Measurements from ENCODE around the gene KCTD16.
A peak's percentile ranks its signal among the peaks of the same experiment; 100 is the strongest.

KCTD16 gene

DNA sequence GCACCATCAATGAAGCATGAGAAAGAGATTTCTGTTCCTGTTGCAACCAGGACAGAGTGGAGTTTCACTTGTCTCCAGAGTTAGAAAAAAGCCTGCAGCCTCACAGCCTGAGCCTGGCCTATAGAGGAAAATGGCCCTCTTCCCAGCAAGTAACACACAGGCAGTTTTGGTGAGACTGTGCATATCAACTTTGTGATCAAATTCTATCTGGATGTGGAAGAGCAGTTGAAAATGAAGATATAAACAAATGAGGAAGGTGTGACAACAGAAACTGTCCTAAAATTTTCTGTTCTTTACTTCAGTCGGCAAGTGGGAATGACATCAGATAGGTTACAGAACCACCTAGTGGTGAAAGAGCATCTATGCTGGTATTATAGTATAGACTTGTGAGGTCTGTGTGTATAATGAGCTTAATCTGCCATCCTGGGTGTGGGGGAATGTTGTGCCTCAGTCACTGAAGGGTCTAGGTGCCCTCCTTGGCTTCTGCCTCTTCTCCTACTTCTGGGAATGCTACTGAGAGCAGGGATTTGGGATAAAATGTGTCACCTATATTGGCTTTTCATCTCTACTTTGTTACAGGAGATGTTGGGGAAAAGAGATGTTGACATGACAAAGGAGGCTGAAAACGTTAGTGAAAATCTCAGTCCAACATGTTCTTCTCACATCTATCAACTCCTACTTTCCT is 28.4 kb upstream of the KCTD16 start:
- no peak for DNase-seq (ENCODE audit: low spot score)
- Mint-ChIP-seq H3K27me3 (ENCODE audit: low read depth) (peaks cover 14% of the 10 kb centered on the region), H3K4me3 (no peak overlapping the region), H3K27ac (no peak overlapping the region), H3K36me3 (ENCODE audit: low read depth) (no peaks in the 10 kb centered on the region), H3K9me3 (no peaks in the 10 kb centered on the region), H3K4me1 (ENCODE audit: low read depth) (peaks cover 2% of the 10 kb centered on the region)

DNA sequence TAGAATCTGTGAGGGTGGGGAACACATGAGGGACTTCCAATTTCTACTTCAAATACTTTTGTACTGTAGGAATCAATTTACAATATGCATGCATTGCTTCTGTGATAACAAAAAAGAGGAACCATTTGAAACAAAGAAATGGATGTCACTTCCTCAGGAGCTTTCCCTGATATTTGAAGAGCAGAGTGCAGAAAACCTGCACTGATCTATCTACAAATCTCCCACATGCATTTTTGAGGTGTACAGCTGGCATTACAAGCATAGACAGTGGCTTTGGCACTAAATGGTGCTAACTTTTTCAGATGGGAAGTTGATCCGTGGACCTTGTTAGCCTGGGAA is 27.9 kb upstream of the KCTD16 start:
- Mint-ChIP-seq H3K27me3 (ENCODE audit: low read depth) (peaks cover 10% of the 10 kb centered on the region), H3K4me3 (no peak overlapping the region), H3K4me1 (ENCODE audit: low read depth) (peaks cover 2% of the 10 kb centered on the region), H3K9me3 (no peaks in the 10 kb centered on the region), H3K27ac (no peak overlapping the region), H3K36me3 (ENCODE audit: low read depth) (no peaks in the 10 kb centered on the region)
- no peak for DNase-seq (ENCODE audit: low spot score)

DNA sequence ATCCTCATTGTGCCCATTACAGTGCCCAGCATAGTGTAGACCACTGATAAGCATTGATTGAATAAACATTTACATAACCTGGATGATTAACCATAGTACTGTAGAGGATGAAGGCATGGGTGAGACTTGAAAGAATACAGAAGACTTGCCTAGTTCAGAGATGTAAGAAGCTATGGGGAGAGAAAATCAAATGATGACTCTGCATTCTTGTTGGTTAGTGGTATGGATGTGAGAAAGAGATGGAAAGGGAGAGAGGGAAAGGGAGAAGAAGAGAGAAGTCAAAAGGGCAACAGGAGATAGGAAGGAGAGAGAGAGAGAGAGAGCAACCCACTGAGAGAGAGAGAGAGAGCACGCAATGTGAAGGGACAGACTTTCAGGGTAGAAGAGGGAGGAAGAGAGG is 27.0 kb upstream of the KCTD16 start:
- no peak overlapping the region for H3K27ac Mint-ChIP-seq
- no peak overlapping the region for H3K4me3 Mint-ChIP-seq
- H3K36me3 Mint-ChIP-seq (ENCODE audit: low read depth) = no peaks in the 10 kb centered on the region
- peaks cover 2% of the 10 kb centered on the region for H3K4me1 Mint-ChIP-seq (ENCODE audit: low read depth)
- H3K9me3 Mint-ChIP-seq = no peaks in the 10 kb centered on the region
- H3K27me3 Mint-ChIP-seq (ENCODE audit: low read depth) = peaks cover 10% of the 10 kb centered on the region
- no peak for DNase-seq (ENCODE audit: low spot score)

DNA sequence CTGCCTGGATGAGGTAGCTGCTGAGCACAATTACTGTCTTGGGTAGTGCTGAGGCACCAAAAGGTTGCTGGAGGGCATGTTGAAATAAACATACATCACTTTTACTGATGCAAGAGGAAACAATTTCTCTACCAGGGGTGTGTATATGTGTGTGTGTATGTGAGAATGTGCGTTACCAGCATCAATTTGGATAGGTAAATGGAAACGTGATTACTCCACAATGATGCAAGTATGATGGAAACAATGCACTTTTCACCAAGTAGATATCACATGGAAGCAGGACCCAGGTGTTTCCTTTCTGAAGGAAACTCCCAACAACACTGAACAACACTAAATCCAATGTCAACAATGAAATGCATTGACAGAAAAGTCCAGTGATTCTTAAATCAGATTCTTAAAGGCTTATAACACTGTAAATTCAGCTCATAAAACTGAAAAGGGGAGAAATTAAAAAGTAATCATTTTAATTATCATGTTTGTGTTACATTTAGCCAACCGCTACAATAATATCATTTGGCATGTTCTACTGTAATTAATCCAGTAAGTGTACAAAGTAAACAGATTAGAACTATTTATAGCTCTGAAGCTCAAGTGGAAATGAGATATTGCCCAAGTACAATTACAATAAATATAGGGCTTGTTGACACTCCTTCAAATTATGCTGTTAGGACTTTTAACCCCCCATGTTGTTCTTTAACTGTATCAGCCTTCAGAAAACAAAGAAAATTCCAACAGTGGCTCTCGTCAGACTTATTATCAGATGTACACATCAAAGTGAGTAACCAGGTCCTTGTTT is 25.5 kb upstream of the KCTD16 start:
- Mint-ChIP-seq H3K4me1 (ENCODE audit: low read depth) (peaks cover 2% of the 10 kb centered on the region), H3K27me3 (ENCODE audit: low read depth) (peaks cover 16% of the 10 kb centered on the region), H3K9me3 (no peaks in the 10 kb centered on the region), H3K36me3 (ENCODE audit: low read depth) (no peaks in the 10 kb centered on the region), H3K27ac (no peak overlapping the region), H3K4me3 (no peak overlapping the region)
- no peak for DNase-seq (ENCODE audit: low spot score)

DNA sequence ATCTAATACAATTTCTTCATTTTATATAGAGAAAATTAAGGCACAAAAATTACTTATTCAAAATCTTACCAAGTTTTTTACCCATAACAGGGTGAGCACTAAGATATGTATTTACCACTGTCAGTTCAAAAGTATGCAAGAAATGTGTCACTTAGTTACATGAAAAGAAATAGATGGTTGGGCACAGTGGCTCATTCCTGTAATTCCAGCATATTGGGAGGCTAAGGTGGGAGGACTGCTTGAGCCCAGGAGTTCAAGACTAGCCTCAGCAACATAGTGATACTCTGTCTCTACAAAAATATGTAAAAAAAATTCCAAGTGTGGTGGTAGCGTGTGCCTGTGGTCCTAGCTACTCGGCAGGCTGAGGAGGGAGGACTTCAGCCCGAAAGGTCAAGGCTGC is 19.6 kb upstream of the KCTD16 start:
- Mint-ChIP-seq H3K9me3 (no peaks in the 10 kb centered on the region), H3K27ac (no peak overlapping the region), H3K4me1 (ENCODE audit: low read depth) (no peaks in the 10 kb centered on the region), H3K36me3 (ENCODE audit: low read depth) (no peaks in the 10 kb centered on the region), H3K4me3 (no peak overlapping the region), H3K27me3 (ENCODE audit: low read depth) (peaks cover 10% of the 10 kb centered on the region)
- DNase-seq (ENCODE audit: low spot score) = no peak

DNA sequence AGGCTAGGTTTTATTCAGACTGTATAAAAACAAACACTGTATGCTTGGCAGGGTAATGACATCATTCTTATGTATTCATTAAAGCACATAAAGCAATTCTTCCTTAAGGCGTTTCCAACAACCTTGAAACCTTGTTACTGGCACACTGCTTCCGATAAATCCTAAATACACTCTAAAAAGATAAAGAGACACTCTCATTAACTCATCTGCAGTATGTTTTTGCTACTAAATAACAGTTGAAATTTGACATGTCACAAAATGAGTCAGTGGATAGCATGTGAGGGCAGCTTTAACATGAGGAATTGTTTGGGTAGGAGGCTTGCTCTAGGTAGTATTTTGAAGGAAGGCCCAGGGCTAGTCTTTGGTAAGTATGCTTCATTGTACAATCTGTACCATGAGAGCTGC is 13.9 kb upstream of the KCTD16 start:
- peaks cover 2% of the 10 kb centered on the region for H3K4me1 Mint-ChIP-seq (ENCODE audit: low read depth)
- no peak for DNase-seq (ENCODE audit: low spot score)
- H3K9me3 Mint-ChIP-seq = no peaks in the 10 kb centered on the region
- H3K4me3 Mint-ChIP-seq = no peak overlapping the region
- peaks cover 1% of the 10 kb centered on the region for H3K27me3 Mint-ChIP-seq (ENCODE audit: low read depth)
- no peak overlapping the region for H3K27ac Mint-ChIP-seq
- H3K36me3 Mint-ChIP-seq (ENCODE audit: low read depth) = peaks cover 18% of the 10 kb centered on the region

DNA sequence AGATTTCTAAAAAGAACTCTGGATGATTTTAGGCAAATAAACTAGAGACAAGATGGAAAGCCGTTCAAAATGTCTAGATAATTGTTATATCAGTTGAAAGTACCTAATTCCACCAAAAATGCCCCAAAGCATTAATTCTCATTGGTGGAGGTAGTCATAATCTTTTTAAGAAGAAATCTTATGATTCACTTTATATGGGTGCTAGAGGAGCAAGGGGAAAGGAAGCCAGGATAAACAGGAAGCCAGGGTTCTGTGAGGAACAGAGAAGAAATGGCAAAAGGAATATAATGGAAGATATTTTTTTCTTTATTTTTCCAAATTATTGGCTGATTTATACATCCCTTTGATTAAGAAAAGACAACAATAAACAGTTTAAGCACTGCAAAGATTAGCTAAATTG is 8.0 kb upstream of the KCTD16 start:
- Mint-ChIP-seq H3K9me3 (no peaks in the 10 kb centered on the region), H3K27me3 (ENCODE audit: low read depth) (no peaks in the 10 kb centered on the region), H3K4me1 (ENCODE audit: low read depth) (peaks cover 5% of the 10 kb centered on the region), H3K4me3 (no peak overlapping the region), H3K27ac (no peak overlapping the region), H3K36me3 (ENCODE audit: low read depth) (peaks cover 45% of the 10 kb centered on the region)
- no peak for DNase-seq (ENCODE audit: low spot score)

DNA sequence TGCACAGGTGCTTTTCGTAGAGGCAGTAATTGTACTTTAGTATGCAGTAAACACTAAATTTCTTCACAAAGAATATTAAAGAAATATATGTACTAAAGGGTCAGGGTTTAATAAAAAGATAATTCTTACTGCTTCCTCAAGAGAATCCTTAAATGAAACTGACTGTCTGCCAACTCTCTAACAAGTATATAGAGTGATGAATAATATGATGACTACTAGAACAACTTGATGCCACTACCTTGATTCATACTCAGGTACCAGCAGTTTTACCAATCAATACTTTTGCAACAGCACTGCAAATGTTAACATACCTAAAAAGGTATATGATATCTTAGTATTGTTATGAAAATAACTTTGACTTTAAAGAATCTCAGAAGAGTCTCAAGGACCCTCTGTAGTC is 4.0 kb upstream of the KCTD16 start:
- peaks cover 34% of the 10 kb centered on the region for H3K4me1 Mint-ChIP-seq (ENCODE audit: low read depth)
- H3K27ac Mint-ChIP-seq = no peak overlapping the region
- H3K27me3 Mint-ChIP-seq (ENCODE audit: low read depth) = peaks cover 5% of the 10 kb centered on the region
- no peak for DNase-seq (ENCODE audit: low spot score)
- H3K9me3 Mint-ChIP-seq = peaks cover 4% of the 10 kb centered on the region
- H3K36me3 Mint-ChIP-seq (ENCODE audit: low read depth) = peaks cover 41% of the 10 kb centered on the region
- no peak overlapping the region for H3K4me3 Mint-ChIP-seq

DNA sequence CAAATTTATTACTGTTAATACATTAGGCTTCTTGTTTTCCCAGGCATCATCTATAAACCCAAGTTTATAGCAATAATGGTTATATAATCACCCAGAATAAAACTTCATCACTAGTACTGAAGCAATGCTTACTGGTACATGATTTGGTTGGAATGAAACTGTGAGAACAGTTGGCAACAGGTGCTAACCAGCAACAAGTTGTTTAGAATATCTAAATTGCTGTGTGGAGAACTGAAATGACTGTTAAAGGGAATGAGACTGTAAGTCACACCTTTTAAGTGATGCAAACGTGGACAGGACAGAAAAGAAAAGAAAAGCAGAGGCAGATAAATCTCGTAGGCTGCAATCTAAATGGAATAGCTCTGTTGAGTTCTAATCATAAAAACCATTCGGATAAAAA is 2.7 kb upstream of the KCTD16 start:
- peaks cover 15% of the 10 kb centered on the region for H3K27me3 Mint-ChIP-seq (ENCODE audit: low read depth)
- peaks cover 4% of the 10 kb centered on the region for H3K9me3 Mint-ChIP-seq
- no peak overlapping the region for H3K4me3 Mint-ChIP-seq
- no peak overlapping the region for H3K27ac Mint-ChIP-seq
- DNase-seq (ENCODE audit: low spot score) = no peak
- peaks cover 30% of the 10 kb centered on the region for H3K36me3 Mint-ChIP-seq (ENCODE audit: low read depth)
- H3K4me1 Mint-ChIP-seq (ENCODE audit: low read depth) = peaks cover 34% of the 10 kb centered on the region

DNA sequence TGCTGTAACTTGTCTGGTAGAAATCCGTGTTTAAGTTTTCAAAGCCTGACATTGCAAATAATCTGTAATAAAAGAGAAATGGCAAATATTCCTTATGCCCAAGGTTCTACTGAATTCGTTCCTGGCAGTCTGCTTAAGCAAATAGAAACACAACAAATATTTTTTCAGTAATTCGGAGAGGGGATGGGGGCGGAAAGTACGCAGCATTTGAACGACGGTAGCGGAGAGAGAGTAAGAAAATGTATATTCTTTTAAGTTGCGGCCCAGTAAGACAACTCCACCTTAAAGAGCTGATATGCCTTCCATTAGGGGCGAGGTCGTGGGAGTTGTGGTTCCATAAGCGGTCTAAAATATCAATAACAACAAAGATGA is 783 bp upstream of the KCTD16 start:
- no peak for DNase-seq (ENCODE audit: low spot score)
- Mint-ChIP-seq H3K4me3 (peak overlapping the region; percentile 91), H3K27me3 (ENCODE audit: low read depth) (peaks cover 33% of the 10 kb centered on the region), H3K27ac (peak overlapping the region; percentile 90), H3K36me3 (ENCODE audit: low read depth) (peaks cover 24% of the 10 kb centered on the region), H3K9me3 (peaks cover 4% of the 10 kb centered on the region), H3K4me1 (ENCODE audit: low read depth) (peaks cover 34% of the 10 kb centered on the region)

DNA sequence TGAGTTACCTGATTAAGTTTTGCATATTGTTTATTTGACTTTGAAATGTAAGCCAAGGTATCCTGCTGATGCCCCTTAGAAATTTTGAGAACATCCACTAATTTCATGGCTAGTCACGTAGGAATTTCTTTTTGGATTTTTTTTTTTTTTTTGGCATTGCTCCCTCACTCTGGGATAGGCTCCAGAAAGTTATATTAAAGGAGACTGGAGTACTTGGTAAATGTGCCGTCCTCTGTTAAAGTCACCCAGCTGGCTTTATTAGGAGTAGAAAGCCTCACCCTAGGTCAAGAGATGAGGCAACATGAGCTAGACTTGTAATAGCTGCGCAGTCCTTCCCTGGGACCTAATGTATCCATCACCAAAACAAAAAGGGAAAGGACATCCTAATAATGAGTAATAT is 3.1 kb downstream of the KCTD16 start:
- H3K4me1 Mint-ChIP-seq (ENCODE audit: low read depth) = peaks cover 25% of the 10 kb centered on the region
- H3K4me3 Mint-ChIP-seq = no peak overlapping the region
- peaks cover 5% of the 10 kb centered on the region for H3K36me3 Mint-ChIP-seq (ENCODE audit: low read depth)
- no peak for DNase-seq (ENCODE audit: low spot score)
- no peak overlapping the region for H3K27ac Mint-ChIP-seq
- peaks cover 4% of the 10 kb centered on the region for H3K9me3 Mint-ChIP-seq
- peaks cover 42% of the 10 kb centered on the region for H3K27me3 Mint-ChIP-seq (ENCODE audit: low read depth)

DNA sequence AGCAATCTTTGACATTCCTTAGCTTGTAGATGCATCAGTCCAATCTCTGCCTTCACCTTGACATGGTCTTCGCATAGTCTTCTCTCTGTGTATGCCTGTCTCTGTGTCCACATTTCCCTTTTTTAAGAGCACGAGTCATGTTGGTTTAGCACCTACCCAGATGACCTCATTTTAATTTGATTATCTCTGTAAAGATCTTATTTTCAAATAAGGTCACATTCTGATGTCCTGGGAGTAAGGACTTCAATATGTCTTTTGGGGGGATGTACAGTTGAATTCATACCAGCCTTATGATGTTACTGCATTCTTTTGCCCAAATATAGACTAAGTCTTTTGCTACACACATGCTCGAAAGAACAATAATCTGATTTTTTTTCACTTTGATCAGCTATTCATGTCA is 6.9 kb downstream of the KCTD16 start:
- no peak overlapping the region for H3K27ac Mint-ChIP-seq
- DNase-seq (ENCODE audit: low spot score) = no peak
- H3K4me1 Mint-ChIP-seq (ENCODE audit: low read depth) = peaks cover 6% of the 10 kb centered on the region
- no peaks in the 10 kb centered on the region for H3K9me3 Mint-ChIP-seq
- no peaks in the 10 kb centered on the region for H3K36me3 Mint-ChIP-seq (ENCODE audit: low read depth)
- H3K27me3 Mint-ChIP-seq (ENCODE audit: low read depth) = peaks cover 32% of the 10 kb centered on the region
- no peak overlapping the region for H3K4me3 Mint-ChIP-seq

DNA sequence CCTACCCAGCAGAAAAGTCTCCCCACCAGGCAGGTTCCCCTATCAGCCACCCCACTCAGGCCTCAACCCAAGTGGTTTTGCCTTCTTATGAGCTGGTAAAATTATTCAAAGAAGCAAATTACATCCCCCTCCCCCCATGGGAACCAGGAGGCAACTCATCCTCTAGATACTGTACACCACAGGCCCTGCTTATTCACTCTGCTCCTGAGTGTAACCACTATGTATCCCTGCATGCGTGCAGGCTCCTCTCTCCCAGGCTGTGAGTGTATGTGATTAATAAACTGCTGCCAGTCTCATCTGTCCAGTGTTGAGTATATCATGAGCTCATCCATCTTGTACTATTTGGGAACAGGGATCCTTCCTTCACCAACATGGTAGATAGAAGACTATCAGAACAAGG is 8.6 kb downstream of the KCTD16 start:
- Mint-ChIP-seq H3K36me3 (ENCODE audit: low read depth) (no peaks in the 10 kb centered on the region), H3K9me3 (no peaks in the 10 kb centered on the region), H3K4me3 (no peak overlapping the region), H3K4me1 (ENCODE audit: low read depth) (peaks cover 11% of the 10 kb centered on the region), H3K27me3 (ENCODE audit: low read depth) (peaks cover 16% of the 10 kb centered on the region), H3K27ac (no peak overlapping the region)
- no peak for DNase-seq (ENCODE audit: low spot score)

DNA sequence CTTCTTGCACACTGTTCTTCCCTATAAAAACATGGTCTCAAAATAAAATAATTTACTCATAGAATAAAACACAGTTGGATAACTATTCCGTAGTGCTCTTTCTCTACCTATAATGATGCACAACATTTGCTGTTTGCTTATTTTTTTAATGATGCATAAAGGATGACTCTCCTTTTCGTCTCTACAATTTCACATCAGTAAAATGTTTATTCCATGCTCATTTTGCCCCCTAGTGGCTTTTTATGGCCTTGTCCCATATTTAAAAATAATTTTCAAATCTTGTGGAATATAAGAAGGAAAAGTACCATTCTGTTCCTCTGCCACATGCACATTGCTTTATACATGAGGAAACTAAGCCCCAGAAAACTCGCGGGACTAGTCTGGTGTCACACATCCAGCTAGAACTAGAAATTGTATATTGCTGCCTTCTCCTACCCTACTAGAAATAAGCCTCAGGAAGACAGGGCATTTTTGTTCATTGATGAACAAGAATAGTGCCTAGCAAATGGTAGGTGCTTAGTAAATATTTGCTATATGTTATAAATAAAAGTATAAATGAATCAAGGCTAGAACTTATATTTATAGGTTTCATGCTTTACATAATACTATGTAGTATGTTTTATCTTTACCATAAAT is 12.7 kb downstream of the KCTD16 start:
- H3K4me3 Mint-ChIP-seq = no peak overlapping the region
- peaks cover 32% of the 10 kb centered on the region for H3K4me1 Mint-ChIP-seq (ENCODE audit: low read depth)
- H3K9me3 Mint-ChIP-seq = no peaks in the 10 kb centered on the region
- H3K27ac Mint-ChIP-seq = no peak overlapping the region
- H3K27me3 Mint-ChIP-seq (ENCODE audit: low read depth) = peaks cover 3% of the 10 kb centered on the region
- DNase-seq (ENCODE audit: low spot score) = no peak
- H3K36me3 Mint-ChIP-seq (ENCODE audit: low read depth) = no peaks in the 10 kb centered on the region
